K562 (cell line): ENCODE measurements around the gene FLOT2. TPM values are rescaled to one million over a fixed set of nuclear protein-coding genes. Genes with fewer than 3 reads are reported as not detected.
A peak's percentile ranks its signal among the peaks of the same experiment; 100 is the strongest.

Source experiments
- ATAC-seq: fragments of 200-7000 bp; cut with Tn5 transposase; 3 replicates; pipeline ENCODE4 v1.9.1; 2020; ENCODE audit warnings: moderate library complexity
- BruUV-seq: library from RNA; stranded (reverse); fragments of 400-500 nt; replicated peaks from 2 replicates; lab custom pipeline; 2021; lab: Mats Ljungman, UMichigan
- CTCF ChIA-PET: fragments of 300-600 bp; formaldehyde crosslinking; extraction: SDS; loops from one replicate; lab custom pipeline; 2021; ENCODE audit warnings: low intra/inter-chr PET ratio; lab: Yijun Ruan, JAX
- POLR2A ChIA-PET: fragments of 300-600, 350-650 bp; sonication (Branson Sonifier 250); formaldehyde crosslinking; extraction: SDS; loops from one replicate; lab custom pipeline; 2021; ENCODE audit warnings: antibody characterized with exemption, inconsistent platforms; lab: Yijun Ruan, JAX
- DNase-seq, 4 experiments: peaks; one replicate each; pipeline versions ENCODE4 v3.0.0 to v3.0.0-alpha.2; 2011 to 2018; ENCODE audit warnings: low spot score in 3 of 4, mixed read lengths in 3 of 4; ENCODE audit errors: extremely low read depth in 1 of 4
- FAIRE-seq: peaks from 2 replicates; lab custom pipeline; 2011; peaks lifted over from hg19 to GRCh38; lab: Jason Lieb, UNC
- H2AFZ ChIP-seq: 2 replicates; pipeline ENCODE4 v1.6.0; 2011; ENCODE audit warnings: low read depth, low read length, control low read depth, inconsistent platforms
- H3K27ac ChIP-seq: fragments of 200-600 bp; 3 replicates; pipeline ENCODE4 v1.8.0; 2011; ENCODE audit warnings: low read depth, mild to moderate bottlenecking, control low read depth, inconsistent platforms, low read length, moderate library complexity, mixed read lengths; ENCODE audit errors: extremely low read depth
- H3K27me3 ChIP-seq, 2 experiments: fragments of 300-600 bp in 1 of 2; 2 replicates in 1 of 2; 3 replicates in 1 of 2; pipeline versions ENCODE4 v1.6.0 to v1.8.0; 2011; ENCODE audit warnings: inconsistent platforms in 2 of 2, low read length in 2 of 2, mild to moderate bottlenecking in 1 of 2, mixed read lengths in 1 of 2, moderate library complexity in 1 of 2; ENCODE audit not compliant: control insufficient read depth in 2 of 2, insufficient read depth in 2 of 2
- H3K36me3 ChIP-seq: fragments of 300-600 bp; 3 replicates; pipeline ENCODE4 v1.8.0; 2011; ENCODE audit warnings: mild to moderate bottlenecking, low read length, inconsistent platforms; ENCODE audit not compliant: control insufficient read depth, insufficient read depth
- H3K4me1 ChIP-seq, 2 experiments: fragments of 200-600 bp in 1 of 2; replicated peaks in 1 of 2; 2 replicates in 1 of 2; 3 replicates in 1 of 2; pipeline versions ENCODE4 v1.5.1 to v1.8.0; 2011; ENCODE audit warnings: inconsistent platforms in 2 of 2, low read length in 2 of 2, mild to moderate bottlenecking in 1 of 2, mixed read lengths in 1 of 2, moderate library complexity in 1 of 2; ENCODE audit not compliant: control insufficient read depth in 2 of 2, insufficient read depth in 2 of 2
- H3K4me2 ChIP-seq: 2 replicates; pipeline ENCODE4 v1.6.1; 2011; ENCODE audit warnings: low read length, control low read depth, inconsistent platforms, mixed read lengths; ENCODE audit not compliant: insufficient read depth
- H3K4me3 ChIP-seq: fragments of 200-600 bp; sonication (generic), shearing (Covaris generic); 2 replicates; pipeline ENCODE4 v1.5.1; 2016; ENCODE audit warnings: control low read depth, inconsistent platforms
- H3K79me2 ChIP-seq: fragments of 200-600 bp; 3 replicates; pipeline ENCODE4 v1.8.0; 2011; ENCODE audit warnings: low read length, inconsistent platforms; ENCODE audit not compliant: control insufficient read depth, insufficient read depth
- H3K9ac ChIP-seq, 2 experiments: 2 replicates each; pipeline versions ENCODE4 v1.6.0 to v1.6.1; 2011; ENCODE audit warnings: low read depth in 2 of 2, low read length in 2 of 2, control low read depth in 1 of 2, inconsistent platforms in 1 of 2, mild to moderate bottlenecking in 1 of 2, mixed read lengths in 1 of 2; ENCODE audit not compliant: insufficient read depth in 1 of 2
- H3K9me1 ChIP-seq: one replicate; pipeline ENCODE4 v1.6.0; 2011; ENCODE audit warnings: inconsistent platforms, mild to moderate bottlenecking, low read length, moderate library complexity; ENCODE audit not compliant: control insufficient read depth, insufficient read depth
- H3K9me3 ChIP-seq: replicated peaks from 2 replicates; pipeline ENCODE4 v1.5.1; 2011; ENCODE audit warnings: low read depth, low read length, inconsistent platforms; ENCODE audit not compliant: control insufficient read depth, insufficient read depth
- H4K20me1 ChIP-seq: replicated peaks from 2 replicates; pipeline ENCODE4 v1.6.1; 2011; ENCODE audit warnings: low read length, inconsistent platforms, mixed read lengths; ENCODE audit not compliant: control insufficient read depth, insufficient read depth
- BRCA1 ChIP-seq, 2 experiments: fragments of 450-650 bp in 1 of 2; sonication (generic) in 1 of 2; formaldehyde crosslinking in 1 of 2; IDR thresholded peaks; 2 replicates each; pipeline versions ENCODE4 v1.5.0 to v1.6.1; 2017 to 2020; ENCODE audit warnings: mild to moderate bottlenecking in 1 of 2, missing genetic modification reagents in 1 of 2
- ELK3 ChIP-seq: fragments of 450-650 bp; formaldehyde crosslinking; IDR thresholded peaks from 2 replicates; pipeline ENCODE4 v1.4.0; 2020; ENCODE audit warnings: mild to moderate bottlenecking
- HMBOX1 ChIP-seq: sonication (generic); IDR thresholded peaks from 2 replicates; pipeline ENCODE4 v1.6.1; 2016
- RNF2 ChIP-seq: sonication (generic); IDR thresholded peaks from 2 replicates; pipeline ENCODE4 v1.6.1; 2016
- SP1 ChIP-seq: sonication (generic); formaldehyde crosslinking; IDR thresholded peaks from 2 replicates; pipeline ENCODE4 v1.8.1; 2022; ENCODE audit warnings: mild to moderate bottlenecking, missing genetic modification reagents
- ZNF592 ChIP-seq: fragments of 450-650 bp; IDR thresholded peaks from 2 replicates; pipeline ENCODE4 v1.6.1; 2017; ENCODE audit warnings: antibody characterized with exemption, mild to moderate bottlenecking
- ZNF75A ChIP-seq: fragments of 450-650 bp; formaldehyde crosslinking; IDR thresholded peaks from 2 replicates; pipeline ENCODE4 v1.4.0; 2020; ENCODE audit warnings: mild to moderate bottlenecking
- WGBS: fragments of 100-300 bp; shearing (Covaris generic); methylation state at CpG from one replicate; pipeline ENCODE4 v1.1.6; 2016; ENCODE audit warnings: low coverage, mixed read lengths; ENCODE audit not compliant: insufficient coverage; ENCODE audit errors: missing lambda C conversion rate; 5-methylcytosine and 5-hydroxymethylcytosine counted together
- in situ Hi-C: fragments of 300-500 bp; cut with MboI; formaldehyde crosslinking; loops from 4 replicates; pipeline ENCODE4 v1.15.0; 2018; ENCODE audit warnings: inconsistent platforms, mixed read lengths
- intact Hi-C: fragments of 100-400 bp; cut with micrococcal nuclease; formaldehyde crosslinking; loops from 2 replicates; pipeline ENCODE4 v1.14.2; 2022
- polyA plus RNA-seq, 8 experiments: library from polyadenylated mRNA; depleted of rRNA in 4 of 8; stranded (reverse) in 5 of 8; unstranded in 3 of 8; fragments of >200 nt; fragmentation: Nextera tagmentation in 2 of 8; fragmentation: Illumina TruSeq in 1 of 8; extraction: Ambion mirVana in 2 of 8; extraction: Trizol in 1 of 8; gene quantifications; 2 replicates each; pipeline versions ENCODE4 v1.2.1 to v1.2.3, GENCODE V29; 2011 to 2014; ENCODE audit warnings: inconsistent platforms in 1 of 8, missing spikeins in 1 of 8
- total RNA-seq, 7 experiments: library from RNA; depleted of rRNA in 6 of 7; stranded (reverse); fragments of >200 nt in 6 of 7; fragmentation: Illumina TruSeq in 2 of 7; extraction: Trizol in 2 of 7; gene quantifications; 2 replicates each; pipeline versions ENCODE4 v1.2.1 to v1.2.3, GENCODE V29; 2011 to 2021; ENCODE audit warnings: low replicate concordance in 1 of 7
- TF ChIP-seq, protein P1 (sequence below): IDR thresholded peaks from 2 replicates; pipeline ENCODE4 v1.6.1; 2014; ENCODE audit warnings: antibody characterized with exemption

The FLOT2 gene
- total and polyA plus RNA-seq, 9 of the 15 experiments (the other 6 are each of a cell fraction or from before 2014, with no cell fraction given), result 17.5 to 138 (median 41.7) TPM

GRCh38 chr17:28906706-28907438, 9.3 kb upstream of the FLOT2 start:
- H3K79me2 ChIP-seq, result peaks cover 15% of the 10 kb centered on the region
- peaks cover 1% of the 10 kb centered on the region for H3K9me1 ChIP-seq
- peaks cover 66% of the 10 kb centered on the region for H3K36me3 ChIP-seq
- DNase-seq, result peak; percentile 64 to 85 (median 73)
- ATAC-seq, result peak; percentile 62
- 0 out of 2 replicates have a peak, but pooled peaks cover 6% of the 10 kb centered on the region for H4K20me1 ChIP-seq
- ChIA-PET POLR2A (interaction anchor here (0.6 to 4.3 kb wide), 21 partner anchors 9 to 1179 kb away, joined by 3 to 36 read pairs (median 4); partner anchors contain the start of genes FLOT2, NEK8, RPL23A and TLCD1), CTCF (no interaction called here)
- in situ Hi-C loops, result no loop called here
- H3K4me3 ChIP-seq, result no peak overlapping the region
- peak; percentile 91 for FAIRE-seq
- no TSS peak for BruUV-seq
- 19% methylated on average over 7 of the region's 7 CpGs for WGBS
- peak overlapping the region; percentile 42 for H3K27ac ChIP-seq
- intact Hi-C loops, result loop anchor here (10.0 kb wide), 1 partner anchor 312 kb away; the partner anchor contains the start of gene SPAG5
- H3K27me3 ChIP-seq, result no peaks in the 10 kb centered on the region
- peak overlapping the region; percentile 71 for H3K4me2 ChIP-seq
- H3K4me1 ChIP-seq, result peaks cover 61 to 63% of the 10 kb centered on the region in 2 experiments
- 0 out of 2 replicates have a peak overlapping the region, but pooled peaks have one; percentile 10 for H2AFZ ChIP-seq
- peak overlapping the region; percentile 25 to 67; a peak in 2 of 4 replicates for H3K9ac ChIP-seq
- H3K9me3 ChIP-seq, result no peaks in the 10 kb centered on the region
- TF ChIP-seq, protein P1, sequence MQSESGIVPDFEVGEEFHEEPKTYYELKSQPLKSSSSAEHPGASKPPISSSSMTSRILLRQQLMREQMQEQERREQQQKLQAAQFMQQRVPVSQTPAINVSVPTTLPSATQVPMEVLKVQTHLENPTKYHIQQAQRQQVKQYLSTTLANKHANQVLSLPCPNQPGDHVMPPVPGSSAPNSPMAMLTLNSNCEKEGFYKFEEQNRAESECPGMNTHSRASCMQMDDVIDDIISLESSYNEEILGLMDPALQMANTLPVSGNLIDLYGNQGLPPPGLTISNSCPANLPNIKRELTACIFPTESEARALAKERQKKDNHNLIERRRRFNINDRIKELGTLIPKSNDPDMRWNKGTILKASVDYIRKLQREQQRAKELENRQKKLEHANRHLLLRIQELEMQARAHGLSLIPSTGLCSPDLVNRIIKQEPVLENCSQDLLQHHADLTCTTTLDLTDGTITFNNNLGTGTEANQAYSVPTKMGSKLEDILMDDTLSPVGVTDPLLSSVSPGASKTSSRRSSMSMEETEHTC, result no peak
- TF ChIP-seq HMBOX1 (no peak), ELK3 (no peak), SP1 (0 out of 2 replicates have a peak, but pooled peaks have one; percentile 11), ZNF75A (CRISPR knock-in tag) (peak; percentile 79), BRCA1 (IDR thresholded peaks at IDR 0.05) (no peak), BRCA1 (CRISPR knock-in tag; IDR thresholded peaks at IDR 0.05) (no peak), RNF2 (no peak), ZNF592 (0 out of 2 replicates have a peak, but pooled peaks have one; percentile 15)
